Measurements from ENCODE around the gene ARHGDIG. TPM values are rescaled to one million over a fixed set of nuclear protein-coding genes. Genes with fewer than 3 reads are reported as not detected.

Gene ARHGDIG
- total RNA-seq, 1 experiment from 2014 or later, result 5.9 TPM

- no peak overlapping the region for H3K4ac ChIP-seq (ENCODE audit: low read depth, low read length)
- H3T11ph ChIP-seq (ENCODE audit: low read length), result no peak overlapping the region
- H3K27me3 ChIP-seq (ENCODE audit: insufficient read depth, low read length), result no peaks in the 10 kb centered on the region
- peak; percentile 85 for DNase-seq
- H3K27me3 Mint-ChIP-seq (ENCODE audit: low read depth), result no peaks in the 10 kb centered on the region
- H3K79me2 ChIP-seq (ENCODE audit: insufficient read depth, low read length), result peaks cover 3% of the 10 kb centered on the region; the same call in 1 of the 2 replicates
- H2BK15ac ChIP-seq (ENCODE audit: low read depth, low read length), result no peak overlapping the region
- no peak overlapping the region for H3K56ac ChIP-seq (ENCODE audit: insufficient read length, low read depth, low read length)
- peaks cover 22% of the 10 kb centered on the region in 2 experiments for H3K4me1 Mint-ChIP-seq
- no peak overlapping the region; a peak in 1 of 5 replicates for H3K4me3 Mint-ChIP-seq
- no peak overlapping the region for H3K27ac ChIP-seq (ENCODE audit: insufficient read length, low read depth, low read length)
- H2AFZ ChIP-seq (ENCODE audit: low read length), result no peak overlapping the region
- H2BK20ac ChIP-seq (ENCODE audit: low read depth, low read length, poor library complexity, severe bottlenecking), result no peak overlapping the region
- no peaks in the 10 kb centered on the region for H3K9me3 ChIP-seq (ENCODE audit: control insufficient read depth, low read depth, low read length)
- H2BK5ac ChIP-seq (ENCODE audit: insufficient read length, low read length), result no peak overlapping the region
- no peak overlapping the region for H3K4me2 ChIP-seq (ENCODE audit: insufficient read depth, insufficient read length, low read length)
- H4K8ac ChIP-seq (replicated peaks; ENCODE audit: insufficient read length, low read depth, low read length), result no peak overlapping the region
- H3K9me3 Mint-ChIP-seq, result no peaks in the 10 kb centered on the region
- H3K4me1 ChIP-seq (ENCODE audit: insufficient read depth, low read length), result no peaks in the 10 kb centered on the region; the same call in 1 of the 2 replicates
- peaks cover 5% of the 10 kb centered on the region for H3K79me1 ChIP-seq (ENCODE audit: insufficient read depth, low read depth, low read length, poor library complexity, severe bottlenecking)
- peak overlapping the region; percentile 75 to 95 (median 92); a peak in 6 of 7 replicates for H3K27ac Mint-ChIP-seq
- H2BK120ac ChIP-seq (ENCODE audit: low read depth, low read length, poor library complexity, severe bottlenecking), result no peak overlapping the region
- no peak overlapping the region for H2AK5ac ChIP-seq (ENCODE audit: insufficient read length, low read length)
- peaks cover 5 to 23% (median 18%) of the 10 kb centered on the region in 3 experiments; a peak in 6 of 7 replicates for H3K36me3 Mint-ChIP-seq (ENCODE audit: insufficient read depth in 1 of 3, low read depth in 3 of 3)
- no peak overlapping the region for H4K91ac ChIP-seq (ENCODE audit: insufficient read length, low read depth, low read length)
- H3K23ac ChIP-seq (ENCODE audit: insufficient read length, low read depth, low read length), result no peak overlapping the region
- H4K20me1 ChIP-seq (ENCODE audit: control insufficient read depth, insufficient read depth, insufficient read length), result no peaks in the 10 kb centered on the region
- H2BK12ac ChIP-seq (ENCODE audit: insufficient read length, low read depth, low read length), result no peak overlapping the region
- no peak overlapping the region for H3K14ac ChIP-seq (ENCODE audit: insufficient read depth, low read length)
- H3K9ac ChIP-seq (ENCODE audit: extremely low read depth, insufficient read length, low read length), result no peak overlapping the region
- H3K18ac ChIP-seq (ENCODE audit: insufficient read length, low read depth, low read length), result no peak overlapping the region
- no CpG with 5 or more reads among the region's 22 CpGs for WGBS (ENCODE audit: extremely low coverage, insufficient read length, low lambda C conversion rate)
- TF ChIP-seq CTCF (conservative IDR thresholded peaks at IDR 0.05), result peak; percentile 76
- H3K23me2 ChIP-seq (ENCODE audit: insufficient read length, low read depth, low read length, poor library complexity, severe bottlenecking), result no peaks in the 10 kb centered on the region
- no peak overlapping the region for H4K5ac ChIP-seq (ENCODE audit: insufficient read length, low read depth, low read length)
Observed at GRCh38 chr16:318628-319027, 38.2 kb downstream of the ARHGDIG start.

Measured in H9 (cell line).